IPS DF 19.7 (cell line): ENCODE measurements around the gene GSTK1.
"Not testable (repeated sequence)": the region's sequence is repeated elsewhere in the genome, so short reads cannot be mapped to it uniquely, and the experiment has no call there.

ENCODE experiments used
- DNase-seq: peaks from one replicate; pipeline ENCODE4 v3.0.0-alpha.2; 2013; ENCODE audit warnings: low read depth, low spot score

The GSTK1 gene

GRCh38 chr7:143263266-143264195, at the start of gene GSTK1:
GSTK1 (plus strand) TSS chr7:143263441; CDS start chr7:143263514, 73 bp downstream.
- DNase-seq = no peak

- not testable (repeated sequence) for DNase-seq
These were observed 49.8 kb upstream of the GSTK1 start for GRCh38 chr7:143213478-143213877.

GRCh38 chr7:143214789-143215679, 48.2 kb upstream of the GSTK1 start:
- peak; percentile 47 for DNase-seq

- no peak for DNase-seq
These were observed 47.1 kb upstream of the GSTK1 start for GRCh38 chr7:143216151-143216550.

- no peak for DNase-seq
These were observed 46.6 kb upstream of the GSTK1 start for GRCh38 chr7:143216686-143217085.

- DNase-seq = no peak
These were observed 45.4 kb upstream of the GSTK1 start for GRCh38 chr7:143217806-143218205.

- DNase-seq = no peak
These were observed 42.0 kb upstream of the GSTK1 start for GRCh38 chr7:143221286-143221685.

- no peak for DNase-seq
These were observed 41.5 kb upstream of the GSTK1 start, which contains the start of gene TAS2R40 for GRCh38 chr7:143221737-143222136. TAS2R40 (plus strand) TSS chr7:143222037; CDS start chr7:143222079, 42 bp downstream.

GRCh38 chr7:143222782-143223181, 40.5 kb upstream of the GSTK1 start:
- DNase-seq = no peak

- DNase-seq = no peak
These were observed 39.5 kb upstream of the GSTK1 start for GRCh38 chr7:143223784-143224183.

GRCh38 chr7:143225047-143225446, 38.2 kb upstream of the GSTK1 start:
- no peak for DNase-seq

GRCh38 chr7:143227806-143228205, 35.4 kb upstream of the GSTK1 start:
- no peak for DNase-seq

GRCh38 chr7:143229054-143229790, 34.0 kb upstream of the GSTK1 start:
- DNase-seq = peak; percentile 17

- no peak for DNase-seq
These were observed 32.4 kb upstream of the GSTK1 start for GRCh38 chr7:143230602-143231457.

GRCh38 chr7:143233816-143234532, 29.3 kb upstream of the GSTK1 start:
- DNase-seq = no peak

- no peak for DNase-seq
These were observed 28.7 kb upstream of the GSTK1 start for GRCh38 chr7:143234533-143234875.

- DNase-seq = no peak
These were observed 27.7 kb upstream of the GSTK1 start for GRCh38 chr7:143235561-143235960.

GRCh38 chr7:143236408-143236990, 26.7 kb upstream of the GSTK1 start:
- DNase-seq = no peak

GRCh38 chr7:143237366-143237765, 25.9 kb upstream of the GSTK1 start:
- DNase-seq = no peak
